Measurements from ENCODE around the gene SH3GL1. TPM values are rescaled to one million over a fixed set of nuclear protein-coding genes. Genes with fewer than 3 reads are reported as not detected.
A peak's percentile ranks its signal among the peaks of the same experiment; 100 is the strongest.

Gene SH3GL1
- polyA plus RNA-seq, 2 of the 4 experiments (the other 2 are of a cell fraction), result 20.1 to 34.7 TPM

DNA sequence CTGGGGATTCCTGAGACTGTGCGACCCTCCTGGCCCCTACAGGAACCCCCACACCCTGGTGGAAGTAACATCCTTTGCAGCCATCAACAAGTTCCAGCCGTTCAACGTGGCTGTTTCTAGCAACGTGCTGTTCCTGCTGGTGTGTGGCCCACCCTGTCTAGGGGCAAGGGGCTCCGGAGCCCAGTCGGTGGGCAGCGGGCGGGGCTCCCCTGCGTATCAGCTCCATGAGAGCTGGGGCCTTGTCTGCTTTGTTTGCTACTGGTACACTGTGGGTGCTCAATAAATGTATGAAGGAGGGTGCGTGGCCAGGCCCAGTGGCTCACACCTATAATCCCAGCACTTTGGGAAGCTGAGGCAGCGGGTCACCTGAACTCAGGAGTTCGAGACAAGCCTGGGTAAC lies 46.1 kb downstream of the SH3GL1 start:
- DNase-seq (ENCODE audit: low read depth in 1 of 2, low spot score in 1 of 2) (no peak), ATAC-seq (no peak), FAIRE-seq (no peak)
- no peak for TF ChIP-seq NFE2L2 (conservative IDR thresholded peaks at IDR 0.05; ENCODE audit: low read length)
- no peak for TF ChIP-seq BHLHE40 (IDR thresholded peaks at IDR 0.05; ENCODE audit: low read depth, low read length)
- no peak for TF ChIP-seq CBX8 (IDR thresholded peaks at IDR 0.05)
- no peak for TF ChIP-seq NPAS2 (CRISPR knock-in tag; IDR thresholded peaks at IDR 0.05; ENCODE audit: borderline replicate concordance)
- no peak for TF ChIP-seq MYC (IDR thresholded peaks at IDR 0.05; ENCODE audit: borderline replicate concordance, low read length)
- TF ChIP-seq SREBF2 (IDR thresholded peaks at IDR 0.05), result no peak
- TF ChIP-seq, protein P1, sequence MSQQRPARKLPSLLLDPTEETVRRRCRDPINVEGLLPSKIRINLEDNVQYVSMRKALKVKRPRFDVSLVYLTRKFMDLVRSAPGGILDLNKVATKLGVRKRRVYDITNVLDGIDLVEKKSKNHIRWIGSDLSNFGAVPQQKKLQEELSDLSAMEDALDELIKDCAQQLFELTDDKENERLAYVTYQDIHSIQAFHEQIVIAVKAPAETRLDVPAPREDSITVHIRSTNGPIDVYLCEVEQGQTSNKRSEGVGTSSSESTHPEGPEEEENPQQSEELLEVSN (IDR thresholded peaks at IDR 0.05; ENCODE audit: borderline replicate concordance, low read depth), result no peak
- TF ChIP-seq CHD4 (IDR thresholded peaks at IDR 0.05; ENCODE audit: borderline replicate concordance), result no peak
- TF ChIP-seq FOSB (CRISPR knock-in tag; IDR thresholded peaks at IDR 0.05), result no peak
- TF ChIP-seq RNF2 (IDR thresholded peaks at IDR 0.05; ENCODE audit: borderline replicate concordance, low read depth), result no peak
- TF ChIP-seq RARB (CRISPR knock-in tag; IDR thresholded peaks at IDR 0.05), result no peak
- TF ChIP-seq, protein P2, sequence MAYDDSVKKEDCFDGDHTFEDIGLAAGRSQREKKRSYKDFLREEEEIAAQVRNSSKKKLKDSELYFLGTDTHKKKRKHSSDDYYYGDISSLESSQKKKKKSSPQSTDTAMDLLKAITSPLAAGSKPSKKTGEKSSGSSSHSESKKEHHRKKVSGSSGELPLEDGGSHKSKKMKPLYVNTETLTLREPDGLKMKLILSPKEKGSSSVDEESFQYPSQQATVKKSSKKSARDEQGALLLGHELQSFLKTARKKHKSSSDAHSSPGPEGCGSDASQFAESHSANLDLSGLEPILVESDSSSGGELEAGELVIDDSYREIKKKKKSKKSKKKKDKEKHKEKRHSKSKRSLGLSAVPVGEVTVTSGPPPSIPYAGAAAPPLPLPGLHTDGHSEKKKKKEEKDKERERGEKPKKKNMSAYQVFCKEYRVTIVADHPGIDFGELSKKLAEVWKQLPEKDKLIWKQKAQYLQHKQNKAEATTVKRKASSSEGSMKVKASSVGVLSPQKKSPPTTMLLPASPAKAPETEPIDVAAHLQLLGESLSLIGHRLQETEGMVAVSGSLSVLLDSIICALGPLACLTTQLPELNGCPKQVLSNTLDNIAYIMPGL (CRISPR knock-in tag; IDR thresholded peaks at IDR 0.05; ENCODE audit: borderline replicate concordance), result no peak
- no peak for TF ChIP-seq ZNF302 (CRISPR knock-in tag; IDR thresholded peaks at IDR 0.05)
- no peak for TF ChIP-seq HEYL (CRISPR knock-in tag; IDR thresholded peaks at IDR 0.05)
- TF ChIP-seq FOSL2 (IDR thresholded peaks at IDR 0.05), result no peak
- no peak for TF ChIP-seq FOSL2 (CRISPR knock-in tag; IDR thresholded peaks at IDR 0.05)
- TF ChIP-seq TFCP2L1 (CRISPR knock-in tag; IDR thresholded peaks at IDR 0.05), result no peak
- no peak for TF ChIP-seq NR3C1 (IDR thresholded peaks at IDR 0.05)
- no peak for TF ChIP-seq ZFP36 (IDR thresholded peaks at IDR 0.05; ENCODE audit: borderline replicate concordance, partially characterized antibody)
- TF ChIP-seq KDM1A (IDR thresholded peaks at IDR 0.05; ENCODE audit: low read depth), result no peak
- Histone ChIP-seq H3K27ac (no peak overlapping the region), H3K4me3 (no peak overlapping the region), H3K9me3 (no peaks in the 10 kb centered on the region), H3K4me1 (no peaks in the 10 kb centered on the region), H3K4me2 (no peak overlapping the region)
- ChIA-PET POLR2A (no interaction called here), CTCF (interaction anchor here (1.4 to 4.3 kb wide), 6 partner anchors 8 to 86 kb away, joined by 3 to 47 read pairs (median 16); partner anchors contain the start of gene SH3GL1)
- WGBS (ENCODE audit: missing lambda C conversion rate), result 90% methylated on average over 9 of the region's 12 CpGs

DNA sequence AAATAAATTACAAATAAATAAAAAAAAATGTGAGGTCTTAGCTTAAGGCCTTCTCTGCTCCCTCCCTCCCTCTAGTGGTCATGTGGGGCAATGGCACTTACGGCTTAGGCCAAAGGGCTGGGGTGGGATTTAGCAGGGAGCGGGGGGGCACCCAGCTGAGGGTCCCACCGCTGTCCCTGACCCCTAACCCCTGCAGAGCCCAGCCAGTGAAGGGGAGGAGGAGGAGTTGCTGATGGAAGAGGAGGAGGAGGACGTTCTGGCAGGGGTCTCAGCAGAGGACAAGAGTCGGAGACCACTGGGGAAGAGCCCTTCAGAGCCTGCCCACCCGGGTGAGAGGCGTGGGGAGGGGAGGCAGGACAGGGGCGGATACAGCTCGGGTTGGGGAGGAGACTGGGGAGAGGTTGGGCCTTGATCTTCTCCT lies 47.6 kb downstream of the SH3GL1 start:
- TF ChIP-seq SMC3 (IDR thresholded peaks at IDR 0.05), result peak; percentile 49
- no peak for TF ChIP-seq NFE2L2 (conservative IDR thresholded peaks at IDR 0.05; ENCODE audit: low read length)
- peak; percentile 35 to 39; a peak in 3 of 5 replicates for TF ChIP-seq RAD21 (conservative IDR thresholded peaks at IDR 0.05 in 1 of 2, IDR thresholded peaks at IDR 0.05 in 1 of 2)
- TF ChIP-seq, protein P3, sequence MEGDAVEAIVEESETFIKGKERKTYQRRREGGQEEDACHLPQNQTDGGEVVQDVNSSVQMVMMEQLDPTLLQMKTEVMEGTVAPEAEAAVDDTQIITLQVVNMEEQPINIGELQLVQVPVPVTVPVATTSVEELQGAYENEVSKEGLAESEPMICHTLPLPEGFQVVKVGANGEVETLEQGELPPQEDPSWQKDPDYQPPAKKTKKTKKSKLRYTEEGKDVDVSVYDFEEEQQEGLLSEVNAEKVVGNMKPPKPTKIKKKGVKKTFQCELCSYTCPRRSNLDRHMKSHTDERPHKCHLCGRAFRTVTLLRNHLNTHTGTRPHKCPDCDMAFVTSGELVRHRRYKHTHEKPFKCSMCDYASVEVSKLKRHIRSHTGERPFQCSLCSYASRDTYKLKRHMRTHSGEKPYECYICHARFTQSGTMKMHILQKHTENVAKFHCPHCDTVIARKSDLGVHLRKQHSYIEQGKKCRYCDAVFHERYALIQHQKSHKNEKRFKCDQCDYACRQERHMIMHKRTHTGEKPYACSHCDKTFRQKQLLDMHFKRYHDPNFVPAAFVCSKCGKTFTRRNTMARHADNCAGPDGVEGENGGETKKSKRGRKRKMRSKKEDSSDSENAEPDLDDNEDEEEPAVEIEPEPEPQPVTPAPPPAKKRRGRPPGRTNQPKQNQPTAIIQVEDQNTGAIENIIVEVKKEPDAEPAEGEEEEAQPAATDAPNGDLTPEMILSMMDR (IDR thresholded peaks at IDR 0.05), result peak; percentile 66
- Histone ChIP-seq H3K9me3 (no peaks in the 10 kb centered on the region), H3K4me1 (no peaks in the 10 kb centered on the region), H3K27ac (no peak overlapping the region), H3K4me2 (no peak overlapping the region), H3K4me3 (no peak overlapping the region)
- ChIA-PET CTCF (interaction anchor here (0.7 to 4.3 kb wide), 26 partner anchors 9 to 483 kb away, joined by 3 to 47 read pairs (median 5); partner anchors contain the start of genes FSD1, MPND and SHD), POLR2A (interaction anchor here (1.7 kb wide), 1 partner anchor 10 kb away, joined by 7 read pairs; the partner anchor contains the start of gene MPND)
- ATAC-seq (peak in 1 of 2 experiments; percentile 74; a peak in 4 of 6 replicates), FAIRE-seq (no peak), DNase-seq (ENCODE audit: low read depth in 1 of 2, low spot score in 1 of 2) (peak; percentile 51 to 66)
- WGBS (ENCODE audit: missing lambda C conversion rate), result 19% methylated on average over 7 of the region's 9 CpGs
